NCI-H69 (cell line): ENCODE results near the gene UBTF.

Source experiments
- DNase-seq: peaks from one replicate; lab custom pipeline; 2025; lab: John Stamatoyannopoulos, UW

The UBTF gene

DNA sequence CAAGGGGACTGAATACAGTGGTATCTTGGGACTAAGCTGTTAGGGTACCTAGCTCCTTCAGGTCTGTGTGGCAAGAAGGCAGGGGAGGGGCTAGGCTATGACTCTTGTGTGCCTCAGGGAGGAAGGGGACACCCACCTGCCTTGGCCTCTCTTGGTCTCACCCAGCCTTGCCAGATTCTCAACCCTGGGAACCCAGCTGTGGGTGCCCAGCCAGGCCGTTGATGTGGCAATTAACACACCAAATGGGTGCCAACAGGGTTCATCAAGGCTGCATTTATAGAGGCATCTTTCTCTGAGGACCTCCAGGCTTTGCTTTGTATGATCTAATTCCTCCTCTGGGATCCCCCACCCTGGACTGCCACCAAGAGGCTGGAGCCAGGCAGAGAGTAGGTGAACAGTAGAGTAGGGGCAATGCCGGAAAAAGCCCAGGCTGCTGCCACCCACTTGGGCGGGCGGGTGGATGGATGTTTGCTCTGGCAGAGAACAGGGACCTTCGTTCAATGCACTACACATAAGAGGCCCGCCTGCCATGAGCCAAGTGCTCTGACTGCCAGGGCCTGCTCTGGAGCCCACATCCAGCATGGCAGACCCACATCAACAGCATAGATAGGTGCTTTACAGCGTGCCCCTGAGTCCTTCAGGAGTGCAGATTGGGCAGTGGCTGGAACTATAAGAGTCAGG lies 52.2 kb downstream of the UBTF start:
- DNase-seq, result no peak

DNA sequence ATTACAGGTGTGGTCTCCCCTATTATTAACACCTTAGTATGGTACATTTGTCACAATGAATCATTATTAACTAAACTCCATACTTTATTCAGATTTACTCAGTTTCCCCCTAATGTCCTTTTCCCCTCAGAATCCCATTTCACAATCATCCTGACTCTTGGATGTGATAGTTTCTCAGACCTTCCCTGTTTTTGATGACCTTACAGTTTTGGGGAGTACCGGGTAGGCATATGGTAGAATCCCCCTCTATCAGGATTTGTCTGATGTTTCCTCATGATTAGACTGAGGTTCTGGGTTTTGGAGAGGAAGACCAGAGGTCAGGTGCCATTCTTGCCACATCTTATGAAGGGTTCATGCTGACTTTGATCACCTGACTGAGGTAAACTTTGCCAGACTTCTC lies 55.0 kb downstream of the UBTF start:
- no peak for DNase-seq

DNA sequence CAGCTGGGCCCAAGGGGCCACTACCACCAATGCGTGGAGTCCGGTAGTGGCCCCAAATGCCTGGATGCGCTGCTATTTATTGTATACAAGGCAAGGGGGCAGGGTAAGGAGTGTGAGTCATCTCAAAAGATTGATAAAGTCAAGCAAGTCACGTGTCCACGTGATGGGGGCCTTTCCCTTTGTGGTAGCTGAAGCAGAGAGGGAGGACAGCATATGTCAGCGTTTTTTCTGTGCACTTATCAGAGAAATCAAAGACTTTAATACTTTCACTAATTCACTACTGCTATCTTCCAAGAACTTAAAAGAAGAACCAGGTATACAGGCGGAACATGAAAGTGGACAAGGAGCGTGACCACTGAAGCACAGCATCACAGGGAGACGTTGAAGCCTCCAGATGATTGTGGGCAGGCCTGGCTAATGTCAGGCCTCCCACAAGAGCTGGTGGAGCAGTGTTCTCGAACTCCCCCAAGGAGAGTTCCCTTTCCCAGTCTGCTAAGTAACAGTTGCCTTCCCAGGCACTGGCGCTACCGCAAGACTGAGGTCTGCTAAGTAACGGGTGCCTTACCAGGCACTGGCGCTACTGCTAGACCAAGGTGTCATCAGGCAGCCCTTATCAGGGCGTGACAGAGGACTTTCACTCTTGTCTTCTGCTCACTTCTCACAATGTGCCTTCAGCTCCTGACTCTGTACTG lies 59.8 kb downstream of the UBTF start:
- DNase-seq, result no peak

DNA sequence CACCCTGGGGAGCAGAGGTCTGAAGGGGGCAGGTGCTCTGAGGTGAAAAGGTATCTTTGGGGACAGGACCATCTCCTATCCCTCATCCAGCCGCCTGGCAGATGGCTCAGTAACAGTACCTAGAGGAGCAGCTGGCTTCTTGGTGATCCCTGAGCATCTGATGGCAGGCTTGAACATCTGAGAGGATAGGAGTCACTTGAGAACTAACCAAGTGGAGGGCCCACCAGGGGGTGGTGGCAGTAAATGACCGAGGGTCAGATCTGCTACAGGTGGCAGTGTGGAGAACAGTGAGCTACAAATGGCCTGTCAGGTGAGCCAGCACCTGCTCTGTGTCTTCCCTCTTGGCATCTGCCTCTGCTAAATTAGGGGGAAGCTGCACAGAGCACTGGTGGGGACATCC lies 64.0 kb downstream of the UBTF start:
- DNase-seq, result peak; percentile 43
